ENCODE results near the gene KIRREL2.

GRCh38 chr19:35812220-35813042 is 44.3 kb upstream of the KIRREL2 start, which contains the start of gene PRODH2:
- TF ChIP-seq CTCF (IDR thresholded peaks at IDR 0.05) (no peak), EP300 (IDR thresholded peaks at IDR 0.05) (no peak)
